Measurements from ENCODE around the gene ATP13A2. TPM values are rescaled to one million over a fixed set of nuclear protein-coding genes. Genes with fewer than 3 reads are reported as not detected.

ATP13A2 gene
- polyA plus RNA-seq, 1 of the 3 experiments (the other 2 are of a cell fraction), result 29.3 TPM

- 0 out of 2 replicates have a peak, but pooled peaks have one; percentile 15 for TF ChIP-seq REST (IDR thresholded peaks at IDR 0.05; ENCODE audit: low read depth, low read length)
- no peak for TF ChIP-seq PBX3 (IDR thresholded peaks at IDR 0.05)
- no peak for TF ChIP-seq CTCF (IDR thresholded peaks at IDR 0.05)
- no peak for TF ChIP-seq FOSL2 (IDR thresholded peaks at IDR 0.05; ENCODE audit: borderline replicate concordance, low read depth)
- no peak for TF ChIP-seq FOXM1 (IDR thresholded peaks at IDR 0.05; ENCODE audit: low read depth)
- no peak for TF ChIP-seq EP300 (IDR thresholded peaks at IDR 0.05; ENCODE audit: borderline replicate concordance in 1 of 2, low read depth in 1 of 2, low read length in 1 of 2)
- TF ChIP-seq MXI1 (IDR thresholded peaks at IDR 0.05; ENCODE audit: low read depth, low read length), result no peak; the same call in 1 of the 2 replicates
- TF ChIP-seq NFIC (IDR thresholded peaks at IDR 0.05; ENCODE audit: borderline replicate concordance), result no peak
- no peak for TF ChIP-seq TCF12 (IDR thresholded peaks at IDR 0.05)
Measured at GRCh38 chr1:16980473-16981268, 31.1 kb downstream of the ATP13A2 start, which contains the start of gene MFAP2 (continued).

- Histone ChIP-seq H3K4me3 (ENCODE audit: low read depth in 2 of 2, low read length in 1 of 2) (peak overlapping the region; percentile 62 to 76), H3K9me2 (no peaks in the 10 kb centered on the region), H3F3A (replicated peaks; ENCODE audit: insufficient read depth) (peaks cover 16% of the 10 kb centered on the region), H3K36me3 (replicated peaks in 1 of 2; ENCODE audit: control insufficient read depth in 1 of 2, insufficient read depth in 2 of 2, low read length in 1 of 2) (peaks cover 8 to 12% of the 10 kb centered on the region in 2 experiments), H3K27me3 (ENCODE audit: insufficient read depth) (no peaks in the 10 kb centered on the region), H3K9me3 (no peaks in the 10 kb centered on the region), H3K9ac (peak overlapping the region; percentile 94), H3K4me1 (ENCODE audit: control insufficient read depth in 1 of 2, insufficient read depth in 2 of 2, low read depth in 1 of 2, low read length in 1 of 2) (peaks cover 21 to 50% of the 10 kb centered on the region in 2 experiments; a peak in 2 of 4 replicates), H2AFZ (ENCODE audit: low read depth) (no peak overlapping the region), H3K4me2 (peak overlapping the region; percentile 94), H3K27ac (ENCODE audit: low read depth in 2 of 2, low read length in 1 of 2) (peak overlapping the region; percentile 87 to 97), H3K79me2 (ENCODE audit: insufficient read depth) (peaks cover 54% of the 10 kb centered on the region), H4K20me1 (ENCODE audit: insufficient read depth) (peaks cover 39% of the 10 kb centered on the region)
- 15% methylated on average over 14 of the region's 44 CpGs for WGBS (ENCODE audit: low lambda C conversion rate)
- ChIA-PET POLR2A (interaction anchor here (0.9 to 3.9 kb wide), 7 partner anchors 9 to 75 kb away, joined by 3 to 39 read pairs (median 6); no protein-coding TSS in a partner anchor), CTCF (interaction anchor here (1.0 to 5.5 kb wide), 6 partner anchors 16 to 66 kb away, joined by 3 to 32 read pairs (median 4); partner anchors contain the start of gene ATP13A2)
- TF ChIP-seq RCOR1 (IDR thresholded peaks at IDR 0.05; ENCODE audit: low read length) (no peak), TAF1 (IDR thresholded peaks at IDR 0.05; ENCODE audit: borderline replicate concordance, low read depth, low read length) (0 out of 2 replicates have a peak, but pooled peaks have one; percentile 5)
- peak; percentile 87 for DNase-seq
Measured at GRCh38 chr1:16979475-16980327, 32.0 kb downstream of the ATP13A2 start.
